Neural cell (in vitro differentiated cells): Measurements from ENCODE around the gene BABAM2. TPM values are rescaled to one million over a fixed set of nuclear protein-coding genes. Genes with fewer than 3 reads are reported as not detected.
"Not testable (repeated sequence)": the region's sequence is repeated elsewhere in the genome, so short reads cannot be mapped to it uniquely, and the experiment has no call there.

Experiments used
- H2AFZ ChIP-seq: fragments of 200-600, 300-800 bp; sonication (generic), shearing (Covaris generic); 2 replicates; pipeline ENCODE4 v1.6.0; 2014; ENCODE audit warnings: low read depth, mild to moderate bottlenecking, antibody characterized with exemption, low read length, moderate library complexity
- H3F3A ChIP-seq: fragments of 200-600 bp; shearing (Covaris generic); 2 replicates; pipeline ENCODE4 v1.6.1; 2016; ENCODE audit warnings: mild to moderate bottlenecking, moderate library complexity, mixed read lengths, antibody characterized with exemption, low read length; ENCODE audit not compliant: insufficient read depth, poor library complexity, severe bottlenecking
- H3K27ac ChIP-seq: fragments of 200-600, 300-800 bp; sonication (generic), shearing (Covaris generic); 2 replicates; pipeline ENCODE4 v1.5.1; 2014; ENCODE audit warnings: mild to moderate bottlenecking, low read length, moderate library complexity
- H3K27me3 ChIP-seq: fragments of 300-800, 200-600 bp; sonication (generic), shearing (Covaris generic); 2 replicates; pipeline ENCODE4 v1.6.0; 2014; ENCODE audit warnings: mild to moderate bottlenecking, low read depth, low read length, moderate library complexity; ENCODE audit not compliant: insufficient read depth
- H3K36me3 ChIP-seq: fragments of 300-800, 200-600 bp; sonication (generic), shearing (Covaris generic); 2 replicates; pipeline ENCODE4 v1.5.1; 2014; ENCODE audit warnings: mild to moderate bottlenecking, antibody characterized with exemption, low read length, moderate library complexity; ENCODE audit not compliant: insufficient read depth
- H3K4me2 ChIP-seq: fragments of 300-800, 200-600 bp; sonication (generic), shearing (Covaris generic); 2 replicates; pipeline ENCODE4 v1.6.0; 2014; ENCODE audit warnings: mild to moderate bottlenecking, low read length
- H3K4me3 ChIP-seq: fragments of 300-800, 200-600 bp; sonication (generic), shearing (Covaris generic); 2 replicates; pipeline ENCODE4 v1.5.1; 2014; ENCODE audit warnings: mild to moderate bottlenecking, low read length, moderate library complexity
- H3K79me2 ChIP-seq: fragments of 200-600 bp; shearing (Covaris generic); replicated peaks from 2 replicates; pipeline ENCODE4 v1.6.0; 2014; ENCODE audit warnings: mild to moderate bottlenecking, low read length, moderate library complexity; ENCODE audit not compliant: insufficient read depth
- H3K9ac ChIP-seq: fragments of 300-800, 200-600 bp; sonication (generic), shearing (Covaris generic); 2 replicates; pipeline ENCODE4 v1.6.1; 2016; ENCODE audit warnings: mild to moderate bottlenecking, low read length, mixed read lengths
- H3K9me2 ChIP-seq: fragments of 200-600 bp; shearing (Covaris generic); 2 replicates; pipeline ENCODE4 v1.6.1; 2016; ENCODE audit warnings: mild to moderate bottlenecking, low read length, mixed read lengths; ENCODE audit not compliant: insufficient read depth
- H3K9me3 ChIP-seq: fragments of 200-600, 300-800 bp; sonication (generic), shearing (Covaris generic); 2 replicates; pipeline ENCODE4 v1.6.1; 2016; ENCODE audit warnings: mild to moderate bottlenecking, mixed run types, low read length, moderate library complexity, mixed read lengths
- H4K20me1 ChIP-seq: fragments of 200-600 bp; shearing (Covaris generic); 2 replicates; pipeline ENCODE4 v1.6.1; 2016; ENCODE audit warnings: mild to moderate bottlenecking, mixed run types; ENCODE audit not compliant: insufficient read depth
- EP300 ChIP-seq: fragments of 450-650 bp; conservative IDR thresholded peaks from 2 replicates; pipeline ENCODE4 v1.6.1; 2014; ENCODE audit warnings: antibody characterized with exemption, mild to moderate bottlenecking, moderate library complexity; ENCODE audit not compliant: poor library complexity, severe bottlenecking
- EZH2 ChIP-seq: fragments of 200-600, 300-800 bp; shearing (Covaris generic), sonication (generic); IDR thresholded peaks from 2 replicates; pipeline ENCODE4 v1.6.1; 2014; ENCODE audit warnings: antibody characterized with exemption, low read length, borderline replicate concordance, mild to moderate bottlenecking; ENCODE audit not compliant: insufficient read depth, poor library complexity, severe bottlenecking
- MXI1 ChIP-seq: fragments of 450-650 bp; conservative IDR thresholded peaks from 2 replicates; pipeline ENCODE4 v1.6.1; 2014; ENCODE audit warnings: antibody characterized with exemption, mild to moderate bottlenecking; ENCODE audit not compliant: poor library complexity, severe bottlenecking
- POLR2AphosphoS5 ChIP-seq: IDR thresholded peaks from 2 replicates; pipeline ENCODE4 v1.6.1; 2012
- RAD21 ChIP-seq: fragments of 450-650 bp; conservative IDR thresholded peaks from 2 replicates; pipeline ENCODE4 v1.6.1; 2014; ENCODE audit warnings: antibody characterized with exemption, mild to moderate bottlenecking, moderate library complexity
- SMC3 ChIP-seq: fragments of 450-650 bp; conservative IDR thresholded peaks from 2 replicates; pipeline ENCODE4 v1.6.1; 2014; ENCODE audit warnings: antibody characterized with exemption, mild to moderate bottlenecking, moderate library complexity; ENCODE audit not compliant: poor library complexity
- polyA plus RNA-seq: library from polyadenylated mRNA; depleted of rRNA; stranded (reverse); fragments of >200 nt; gene quantifications from 2 replicates; pipeline ENCODE4 v1.2.3, GENCODE V29; 2014
- TF ChIP-seq, protein P1 (sequence below): IDR thresholded peaks from 2 replicates; pipeline ENCODE4 v1.6.1; 2012; ENCODE audit warnings: borderline replicate concordance
- TF ChIP-seq, protein P2 (sequence below): fragments of 450-650 bp; IDR thresholded peaks from 2 replicates; pipeline ENCODE4 v1.5.1; 2014; ENCODE audit warnings: antibody characterized with exemption, mild to moderate bottlenecking, moderate library complexity; ENCODE audit not compliant: poor library complexity, severe bottlenecking

The BABAM2 gene
- polyA plus RNA-seq, 1 donor from 2014 or later, result 15.3 TPM

DNA sequence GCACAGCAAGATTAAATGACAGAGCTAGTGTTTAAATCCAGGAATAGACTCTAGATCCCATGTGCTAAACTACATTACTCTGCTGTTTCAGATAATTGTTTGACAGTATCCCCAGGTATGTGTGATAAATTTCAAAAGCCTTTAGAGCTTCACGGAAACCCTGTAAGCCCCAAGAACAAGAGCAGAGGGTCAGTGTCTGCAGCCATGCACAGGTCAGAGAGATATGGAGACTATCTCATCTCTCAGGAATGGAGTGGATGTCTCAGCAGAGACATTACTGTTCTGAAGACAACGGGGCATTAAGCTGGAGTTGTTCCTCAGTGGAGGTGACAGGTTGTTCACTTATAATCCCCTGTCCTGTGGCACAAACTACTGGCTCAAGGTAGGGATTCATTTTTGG lies 363.0 kb downstream of the BABAM2 start:
- Histone ChIP-seq H4K20me1 (no peaks in the 10 kb centered on the region), H3F3A (no peaks in the 10 kb centered on the region), H3K79me2 (no peaks in the 10 kb centered on the region), H3K9ac (no peak overlapping the region), H3K9me2 (no peaks in the 10 kb centered on the region), H3K36me3 (no peaks in the 10 kb centered on the region), H3K4me2 (no peak overlapping the region), H3K4me3 (no peak overlapping the region), H3K9me3 (no peaks in the 10 kb centered on the region), H3K27me3 (no peaks in the 10 kb centered on the region), H3K27ac (no peak overlapping the region), H2AFZ (no peak overlapping the region)
- no peak for TF ChIP-seq MXI1
- TF ChIP-seq EZH2, result no peak

DNA sequence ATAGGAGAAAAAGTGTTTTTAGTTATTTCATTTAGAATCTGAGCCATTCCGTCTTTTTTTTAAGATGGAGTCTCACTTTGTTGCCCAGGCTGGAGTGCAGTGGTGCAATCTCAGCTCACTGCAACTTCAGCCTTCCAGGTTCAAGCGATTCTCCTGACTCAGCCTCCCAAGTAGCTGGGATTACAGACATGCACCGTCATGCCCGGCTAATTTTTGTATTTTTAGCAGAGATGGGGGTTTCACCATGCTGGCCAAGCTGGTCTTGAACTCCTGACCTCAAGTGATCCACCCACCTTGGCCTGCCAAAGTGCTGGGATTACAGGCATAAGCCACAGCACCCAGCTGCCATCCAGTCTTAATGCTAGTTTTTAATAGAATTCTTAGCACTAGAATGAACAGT lies 364.7 kb downstream of the BABAM2 start:
- H3K36me3 ChIP-seq, H3K27me3 ChIP-seq, H3K27ac ChIP-seq, H3K4me2 ChIP-seq, H3K9ac ChIP-seq, H3K79me2 ChIP-seq, H3K4me3 ChIP-seq, H3F3A ChIP-seq, H3K9me3 ChIP-seq, H3K9me2 ChIP-seq, H2AFZ ChIP-seq, H4K20me1 ChIP-seq: not testable (repeated sequence)

DNA sequence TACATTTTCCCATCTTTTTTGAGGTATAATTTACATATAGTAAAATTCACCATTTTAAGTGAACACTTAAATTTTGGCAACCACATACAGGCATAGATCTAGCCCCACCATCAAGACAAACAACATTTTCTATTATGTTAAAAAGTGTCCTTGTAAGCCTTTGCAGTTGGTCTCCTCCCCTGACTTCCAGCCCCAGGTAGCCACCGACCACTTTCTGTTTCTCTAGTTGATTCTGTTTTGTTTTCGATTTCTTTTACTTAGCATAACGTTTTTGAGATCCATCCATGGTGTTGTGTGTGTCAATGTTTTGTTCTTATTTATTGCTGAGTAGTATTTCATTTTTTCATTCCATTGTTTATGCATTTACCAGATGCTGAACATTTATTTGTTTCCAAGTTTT lies 366.7 kb downstream of the BABAM2 start:
- no peak overlapping the region for H3K27ac ChIP-seq
- no peaks in the 10 kb centered on the region for H3F3A ChIP-seq
- TF ChIP-seq EZH2 (no peak), SMC3 (no peak), POLR2AphosphoS5 (no peak), MXI1 (no peak), EP300 (no peak), RAD21 (no peak)
- TF ChIP-seq, protein P1, sequence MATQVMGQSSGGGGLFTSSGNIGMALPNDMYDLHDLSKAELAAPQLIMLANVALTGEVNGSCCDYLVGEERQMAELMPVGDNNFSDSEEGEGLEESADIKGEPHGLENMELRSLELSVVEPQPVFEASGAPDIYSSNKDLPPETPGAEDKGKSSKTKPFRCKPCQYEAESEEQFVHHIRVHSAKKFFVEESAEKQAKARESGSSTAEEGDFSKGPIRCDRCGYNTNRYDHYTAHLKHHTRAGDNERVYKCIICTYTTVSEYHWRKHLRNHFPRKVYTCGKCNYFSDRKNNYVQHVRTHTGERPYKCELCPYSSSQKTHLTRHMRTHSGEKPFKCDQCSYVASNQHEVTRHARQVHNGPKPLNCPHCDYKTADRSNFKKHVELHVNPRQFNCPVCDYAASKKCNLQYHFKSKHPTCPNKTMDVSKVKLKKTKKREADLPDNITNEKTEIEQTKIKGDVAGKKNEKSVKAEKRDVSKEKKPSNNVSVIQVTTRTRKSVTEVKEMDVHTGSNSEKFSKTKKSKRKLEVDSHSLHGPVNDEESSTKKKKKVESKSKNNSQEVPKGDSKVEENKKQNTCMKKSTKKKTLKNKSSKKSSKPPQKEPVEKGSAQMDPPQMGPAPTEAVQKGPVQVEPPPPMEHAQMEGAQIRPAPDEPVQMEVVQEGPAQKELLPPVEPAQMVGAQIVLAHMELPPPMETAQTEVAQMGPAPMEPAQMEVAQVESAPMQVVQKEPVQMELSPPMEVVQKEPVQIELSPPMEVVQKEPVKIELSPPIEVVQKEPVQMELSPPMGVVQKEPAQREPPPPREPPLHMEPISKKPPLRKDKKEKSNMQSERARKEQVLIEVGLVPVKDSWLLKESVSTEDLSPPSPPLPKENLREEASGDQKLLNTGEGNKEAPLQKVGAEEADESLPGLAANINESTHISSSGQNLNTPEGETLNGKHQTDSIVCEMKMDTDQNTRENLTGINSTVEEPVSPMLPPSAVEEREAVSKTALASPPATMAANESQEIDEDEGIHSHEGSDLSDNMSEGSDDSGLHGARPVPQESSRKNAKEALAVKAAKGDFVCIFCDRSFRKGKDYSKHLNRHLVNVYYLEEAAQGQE, result no peak
- TF ChIP-seq, protein P2, sequence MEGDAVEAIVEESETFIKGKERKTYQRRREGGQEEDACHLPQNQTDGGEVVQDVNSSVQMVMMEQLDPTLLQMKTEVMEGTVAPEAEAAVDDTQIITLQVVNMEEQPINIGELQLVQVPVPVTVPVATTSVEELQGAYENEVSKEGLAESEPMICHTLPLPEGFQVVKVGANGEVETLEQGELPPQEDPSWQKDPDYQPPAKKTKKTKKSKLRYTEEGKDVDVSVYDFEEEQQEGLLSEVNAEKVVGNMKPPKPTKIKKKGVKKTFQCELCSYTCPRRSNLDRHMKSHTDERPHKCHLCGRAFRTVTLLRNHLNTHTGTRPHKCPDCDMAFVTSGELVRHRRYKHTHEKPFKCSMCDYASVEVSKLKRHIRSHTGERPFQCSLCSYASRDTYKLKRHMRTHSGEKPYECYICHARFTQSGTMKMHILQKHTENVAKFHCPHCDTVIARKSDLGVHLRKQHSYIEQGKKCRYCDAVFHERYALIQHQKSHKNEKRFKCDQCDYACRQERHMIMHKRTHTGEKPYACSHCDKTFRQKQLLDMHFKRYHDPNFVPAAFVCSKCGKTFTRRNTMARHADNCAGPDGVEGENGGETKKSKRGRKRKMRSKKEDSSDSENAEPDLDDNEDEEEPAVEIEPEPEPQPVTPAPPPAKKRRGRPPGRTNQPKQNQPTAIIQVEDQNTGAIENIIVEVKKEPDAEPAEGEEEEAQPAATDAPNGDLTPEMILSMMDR, result no peak
- no peaks in the 10 kb centered on the region for H3K9me2 ChIP-seq
- H3K9me3 ChIP-seq, result no peaks in the 10 kb centered on the region
- no peak overlapping the region for H2AFZ ChIP-seq
- no peaks in the 10 kb centered on the region for H3K36me3 ChIP-seq
- no peaks in the 10 kb centered on the region for H4K20me1 ChIP-seq
- no peaks in the 10 kb centered on the region for H3K79me2 ChIP-seq
- H3K27me3 ChIP-seq, result no peaks in the 10 kb centered on the region
- no peak overlapping the region for H3K4me2 ChIP-seq
- no peak overlapping the region for H3K9ac ChIP-seq
- H3K4me3 ChIP-seq, result no peak overlapping the region

DNA sequence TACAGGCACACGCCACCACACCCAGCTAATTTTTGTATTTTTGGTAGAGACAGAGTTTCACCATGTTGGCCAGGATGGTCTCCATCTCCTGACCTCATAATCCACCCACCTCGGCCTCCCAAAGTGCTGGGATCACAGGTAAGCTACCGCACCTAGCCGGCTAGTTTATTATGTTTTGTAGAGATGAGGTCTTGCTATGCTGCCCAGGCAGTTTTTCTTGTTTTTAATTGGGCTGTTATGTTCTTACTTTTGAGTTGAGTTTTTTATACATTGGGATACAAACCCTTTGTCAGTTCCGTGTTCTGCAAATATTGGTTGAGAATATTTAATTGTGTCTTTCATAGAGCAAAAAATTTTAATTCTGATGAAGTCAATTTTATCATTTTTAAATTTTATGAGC lies 368.7 kb downstream of the BABAM2 start:
- H3K4me2 ChIP-seq, H3F3A ChIP-seq, H3K79me2 ChIP-seq, H3K36me3 ChIP-seq, H3K9ac ChIP-seq, H2AFZ ChIP-seq, H3K27me3 ChIP-seq, H3K9me2 ChIP-seq, H3K4me3 ChIP-seq, H4K20me1 ChIP-seq, H3K9me3 ChIP-seq, H3K27ac ChIP-seq: not testable (repeated sequence)
